Transverse colon (tissue), 4 donors: ENCODE data around the gene DNAJA4.

Experiments used
- EP300 ChIP-seq: sonication (generic); formaldehyde crosslinking; IDR thresholded peaks from one replicate; pipeline ENCODE4 v1.6.1; 2017; ENCODE audit warnings: antibody characterized with exemption, low read depth
- POLR2A ChIP-seq: fragments of 450-650 bp; IDR thresholded peaks from one replicate; pipeline ENCODE4 v1.6.1; 2016; ENCODE audit warnings: antibody characterized with exemption, mild to moderate bottlenecking, moderate library complexity
- POLR2AphosphoS5 ChIP-seq, 3 donors: sonication (generic); formaldehyde crosslinking; IDR thresholded peaks; one replicate each; pipeline ENCODE4 v1.6.1; 2016; ENCODE audit warnings: antibody characterized with exemption in 3 of 3
- TF ChIP-seq, protein P1 (sequence below), 5 experiments: fragments of 200-600 bp in 3 of 5; fragments of 450-650 bp in 2 of 5; sonication (generic) in 3 of 5; IDR thresholded peaks; 1 replicate in 2 of 5; 2 replicates in 3 of 5; pipeline ENCODE4 v1.5.1; 2016 to 2017; ENCODE audit warnings: antibody characterized with exemption in 5 of 5, inconsistent platforms in 3 of 5, mild to moderate bottlenecking in 2 of 5, moderate library complexity in 1 of 5

DNA sequence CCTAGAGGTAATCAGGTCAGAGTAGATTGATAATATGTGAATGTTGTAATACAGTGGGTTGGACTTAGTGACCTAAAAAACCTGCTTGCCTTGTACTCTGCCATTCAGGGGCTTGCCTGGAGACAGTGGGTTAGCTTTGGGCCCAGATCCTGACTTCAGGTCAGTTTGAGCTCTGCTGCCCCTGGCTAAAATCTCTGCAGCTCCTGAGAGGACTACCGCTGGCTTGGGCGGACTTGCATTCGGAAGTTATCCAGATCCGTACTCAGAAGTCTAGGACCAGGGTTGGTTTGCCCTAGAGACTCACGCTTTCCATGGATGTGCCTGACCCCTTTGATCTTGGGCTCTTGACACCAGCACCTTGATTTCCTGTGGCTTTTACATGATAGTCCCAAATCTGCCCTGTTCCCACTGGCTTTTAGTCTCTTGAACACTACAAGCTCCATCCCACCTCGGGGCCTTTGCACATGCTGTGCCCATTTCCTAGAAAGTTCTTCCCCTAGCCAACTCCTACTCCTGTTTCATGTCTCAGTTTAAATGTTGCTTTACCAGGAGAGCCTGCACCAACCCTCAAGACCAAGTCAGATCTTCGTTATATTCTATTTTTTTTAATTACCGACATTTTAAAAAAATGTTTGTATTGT, 35.9 kb upstream of the DNAJA4 start:
- TF ChIP-seq, protein P1, sequence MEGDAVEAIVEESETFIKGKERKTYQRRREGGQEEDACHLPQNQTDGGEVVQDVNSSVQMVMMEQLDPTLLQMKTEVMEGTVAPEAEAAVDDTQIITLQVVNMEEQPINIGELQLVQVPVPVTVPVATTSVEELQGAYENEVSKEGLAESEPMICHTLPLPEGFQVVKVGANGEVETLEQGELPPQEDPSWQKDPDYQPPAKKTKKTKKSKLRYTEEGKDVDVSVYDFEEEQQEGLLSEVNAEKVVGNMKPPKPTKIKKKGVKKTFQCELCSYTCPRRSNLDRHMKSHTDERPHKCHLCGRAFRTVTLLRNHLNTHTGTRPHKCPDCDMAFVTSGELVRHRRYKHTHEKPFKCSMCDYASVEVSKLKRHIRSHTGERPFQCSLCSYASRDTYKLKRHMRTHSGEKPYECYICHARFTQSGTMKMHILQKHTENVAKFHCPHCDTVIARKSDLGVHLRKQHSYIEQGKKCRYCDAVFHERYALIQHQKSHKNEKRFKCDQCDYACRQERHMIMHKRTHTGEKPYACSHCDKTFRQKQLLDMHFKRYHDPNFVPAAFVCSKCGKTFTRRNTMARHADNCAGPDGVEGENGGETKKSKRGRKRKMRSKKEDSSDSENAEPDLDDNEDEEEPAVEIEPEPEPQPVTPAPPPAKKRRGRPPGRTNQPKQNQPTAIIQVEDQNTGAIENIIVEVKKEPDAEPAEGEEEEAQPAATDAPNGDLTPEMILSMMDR (IDR thresholded peaks at IDR 0.05) = no peak
- TF ChIP-seq POLR2A (no peak), POLR2AphosphoS5 (IDR thresholded peaks at IDR 0.05) (no peak), EP300 (no peak)
